ENCODE data around the gene SPINK2.

GRCh38 chr4:56804551-56804950 lies 16.9 kb downstream of the SPINK2 start:
- TF ChIP-seq CTCF (IDR thresholded peaks at IDR 0.05) (no peak), POLR2A (IDR thresholded peaks at IDR 0.05) (no peak)
